ENCODE results near the gene TUBB2B.
"Not testable (repeated sequence)": the region's sequence is repeated elsewhere in the genome, so short reads cannot be mapped to it uniquely, and the experiment has no call there.

Gene TUBB2B

DNA sequence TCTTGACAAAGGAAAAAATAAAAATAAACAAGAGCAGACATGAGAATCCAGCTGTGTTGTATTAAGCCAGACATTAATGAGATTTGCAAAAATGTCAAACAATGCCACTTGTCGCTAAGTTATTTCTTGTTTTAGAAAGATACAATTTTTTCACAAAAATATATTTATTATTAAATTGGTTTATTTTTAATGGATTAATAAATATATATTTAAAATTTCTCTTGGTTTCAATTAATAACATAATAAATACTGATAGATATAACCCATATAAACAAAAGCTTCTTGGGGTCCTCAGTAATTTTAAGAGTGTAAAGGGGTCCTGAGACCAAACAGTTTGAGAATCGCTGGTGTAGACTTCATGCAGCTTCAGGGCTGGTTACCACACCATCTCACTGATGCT is 26.1 kb downstream of the TUBB2B start:
- H3K4me1 ChIP-seq (ENCODE audit: low read length): peaks cover 10% of the 10 kb centered on the region
- peaks cover 10% of the 10 kb centered on the region; the same call in 1 of the 2 replicates for H3K27me3 ChIP-seq (ENCODE audit: low read depth, low read length)
- no peak overlapping the region for H3K4me3 ChIP-seq (ENCODE audit: low read length)
- no peak overlapping the region for H2AFZ ChIP-seq (ENCODE audit: low read depth, low read length)
- peaks cover 4% of the 10 kb centered on the region for H3K36me3 ChIP-seq (replicated peaks; ENCODE audit: low read depth, low read length)
- no peak overlapping the region for H3K4me2 ChIP-seq (ENCODE audit: low read length)
- H4K20me1 ChIP-seq (ENCODE audit: insufficient read depth, low read length): no peaks in the 10 kb centered on the region
- TF ChIP-seq EZH2phosphoT487 (IDR thresholded peaks at IDR 0.05; ENCODE audit: low read depth): no peak
- TF ChIP-seq, protein P1, sequence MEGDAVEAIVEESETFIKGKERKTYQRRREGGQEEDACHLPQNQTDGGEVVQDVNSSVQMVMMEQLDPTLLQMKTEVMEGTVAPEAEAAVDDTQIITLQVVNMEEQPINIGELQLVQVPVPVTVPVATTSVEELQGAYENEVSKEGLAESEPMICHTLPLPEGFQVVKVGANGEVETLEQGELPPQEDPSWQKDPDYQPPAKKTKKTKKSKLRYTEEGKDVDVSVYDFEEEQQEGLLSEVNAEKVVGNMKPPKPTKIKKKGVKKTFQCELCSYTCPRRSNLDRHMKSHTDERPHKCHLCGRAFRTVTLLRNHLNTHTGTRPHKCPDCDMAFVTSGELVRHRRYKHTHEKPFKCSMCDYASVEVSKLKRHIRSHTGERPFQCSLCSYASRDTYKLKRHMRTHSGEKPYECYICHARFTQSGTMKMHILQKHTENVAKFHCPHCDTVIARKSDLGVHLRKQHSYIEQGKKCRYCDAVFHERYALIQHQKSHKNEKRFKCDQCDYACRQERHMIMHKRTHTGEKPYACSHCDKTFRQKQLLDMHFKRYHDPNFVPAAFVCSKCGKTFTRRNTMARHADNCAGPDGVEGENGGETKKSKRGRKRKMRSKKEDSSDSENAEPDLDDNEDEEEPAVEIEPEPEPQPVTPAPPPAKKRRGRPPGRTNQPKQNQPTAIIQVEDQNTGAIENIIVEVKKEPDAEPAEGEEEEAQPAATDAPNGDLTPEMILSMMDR (IDR thresholded peaks at IDR 0.05; ENCODE audit: low read depth, low read length): no peak
- H3K27ac ChIP-seq (ENCODE audit: low read length): no peak overlapping the region
- H3K79me2 ChIP-seq (ENCODE audit: low read length): no peaks in the 10 kb centered on the region
- no peak overlapping the region for H3K9ac ChIP-seq (ENCODE audit: low read length)
- peaks cover 8% of the 10 kb centered on the region; the same call in 1 of the 2 replicates for H3K9me3 ChIP-seq (ENCODE audit: insufficient read depth, low read length)

DNA sequence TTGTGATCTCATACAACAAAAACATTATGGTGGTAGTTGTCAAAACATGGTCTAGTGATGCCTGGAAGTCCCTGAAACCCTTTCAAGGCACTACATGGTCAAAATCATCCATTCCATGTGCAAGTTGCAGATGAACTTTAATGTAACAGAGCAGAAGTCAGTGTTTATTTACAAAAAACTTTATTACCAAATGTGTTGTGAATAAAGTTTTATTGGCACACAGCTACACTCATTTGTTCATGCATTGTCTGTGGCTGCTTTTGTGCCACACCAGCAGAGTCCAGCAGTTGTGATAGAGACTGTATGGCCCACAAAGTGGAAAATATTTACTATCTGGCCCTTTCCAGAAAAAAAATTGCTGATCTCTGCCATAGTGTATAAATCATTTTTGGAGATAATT is 26.8 kb downstream of the TUBB2B start:
- Histone ChIP-seq H3K4me2 (ENCODE audit: low read length) (no peak overlapping the region), H4K20me1 (ENCODE audit: insufficient read depth, low read length) (no peaks in the 10 kb centered on the region), H2AFZ (ENCODE audit: low read depth, low read length) (no peak overlapping the region), H3K9ac (ENCODE audit: low read length) (no peak overlapping the region), H3K4me3 (ENCODE audit: low read length) (no peak overlapping the region), H3K27me3 (ENCODE audit: low read depth, low read length) (peaks cover 5% of the 10 kb centered on the region; the same call in 1 of the 2 replicates), H3K9me3 (ENCODE audit: insufficient read depth, low read length) (peaks cover 8% of the 10 kb centered on the region; the same call in 1 of the 2 replicates), H3K27ac (ENCODE audit: low read length) (no peak overlapping the region), H3K36me3 (replicated peaks; ENCODE audit: low read depth, low read length) (peaks cover 4% of the 10 kb centered on the region), H3K79me2 (ENCODE audit: low read length) (no peaks in the 10 kb centered on the region), H3K4me1 (ENCODE audit: low read length) (peaks cover 12% of the 10 kb centered on the region)
- TF ChIP-seq, protein P1 (IDR thresholded peaks at IDR 0.05; ENCODE audit: low read depth, low read length): no peak
- TF ChIP-seq EZH2phosphoT487 (IDR thresholded peaks at IDR 0.05; ENCODE audit: low read depth): no peak

DNA sequence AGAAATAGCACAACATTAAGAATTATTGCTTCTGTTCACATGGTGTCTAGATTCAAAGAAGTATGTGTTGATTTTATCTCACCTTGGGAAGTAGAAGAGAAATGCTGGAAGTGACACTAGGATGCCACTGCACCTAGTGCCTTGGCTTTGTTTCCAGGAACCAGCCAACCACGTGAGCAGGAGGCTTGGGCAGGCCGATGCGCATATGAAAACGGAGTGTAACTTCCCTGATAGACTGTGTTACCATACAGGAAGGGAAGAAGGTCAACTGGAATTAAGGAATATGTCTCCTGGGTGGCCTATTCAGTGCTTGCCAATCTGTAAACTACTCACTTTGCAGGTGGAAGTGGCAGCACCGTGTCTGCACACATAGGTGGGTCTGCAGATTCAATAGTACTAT is 28.1 kb downstream of the TUBB2B start:
- Histone ChIP-seq H3K9me3 (ENCODE audit: insufficient read depth, low read length) (peaks cover 2% of the 10 kb centered on the region; the same call in 1 of the 2 replicates), H4K20me1 (ENCODE audit: insufficient read depth, low read length) (no peaks in the 10 kb centered on the region), H3K27ac (ENCODE audit: low read length) (no peak overlapping the region), H2AFZ (ENCODE audit: low read depth, low read length) (no peak overlapping the region), H3K4me1 (ENCODE audit: low read length) (peaks cover 21% of the 10 kb centered on the region), H3K79me2 (ENCODE audit: low read length) (no peaks in the 10 kb centered on the region), H3K4me3 (ENCODE audit: low read length) (no peak overlapping the region), H3K27me3 (ENCODE audit: low read depth, low read length) (0 out of 2 replicates have a peak, but pooled peaks cover 5% of the 10 kb centered on the region), H3K36me3 (replicated peaks; ENCODE audit: low read depth, low read length) (peaks cover 2% of the 10 kb centered on the region), H3K9ac (ENCODE audit: low read length) (no peak overlapping the region), H3K4me2 (ENCODE audit: low read length) (no peak overlapping the region)
- TF ChIP-seq EZH2phosphoT487 (IDR thresholded peaks at IDR 0.05; ENCODE audit: low read depth): no peak
- TF ChIP-seq, protein P1 (IDR thresholded peaks at IDR 0.05; ENCODE audit: low read depth, low read length): no peak

DNA sequence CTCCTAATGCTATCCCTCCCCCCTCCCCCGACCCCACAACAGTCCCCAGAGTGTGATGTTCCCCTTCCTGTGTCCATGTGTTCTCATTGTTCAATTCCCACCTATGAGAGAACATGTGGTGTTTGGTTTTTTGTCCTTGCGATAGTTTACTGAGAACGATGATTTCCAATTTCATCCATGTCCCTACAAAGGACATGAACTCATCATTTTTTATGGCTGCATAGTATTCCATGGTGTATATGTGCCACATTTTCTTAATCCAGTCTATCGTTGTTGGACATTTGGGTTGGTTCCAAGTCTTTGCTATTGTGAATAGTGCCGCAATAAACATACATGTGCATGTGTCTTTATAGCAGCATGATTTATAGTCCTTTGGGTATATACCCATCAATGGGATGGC is 29.7 kb downstream of the TUBB2B start:
- H3K9me3 ChIP-seq (ENCODE audit: insufficient read depth, low read length); H3K4me2 ChIP-seq (ENCODE audit: low read length); H3K79me2 ChIP-seq (ENCODE audit: low read length); H3K27me3 ChIP-seq (ENCODE audit: low read depth, low read length); H4K20me1 ChIP-seq (ENCODE audit: insufficient read depth, low read length); H3K36me3 ChIP-seq (replicated peaks; ENCODE audit: low read depth, low read length); H3K9ac ChIP-seq (ENCODE audit: low read length); H3K27ac ChIP-seq (ENCODE audit: low read length); H3K4me3 ChIP-seq (ENCODE audit: low read length); H2AFZ ChIP-seq (ENCODE audit: low read depth, low read length): not testable (repeated sequence)
- H3K4me1 ChIP-seq (ENCODE audit: low read length): peaks cover 26% of the 10 kb centered on the region

DNA sequence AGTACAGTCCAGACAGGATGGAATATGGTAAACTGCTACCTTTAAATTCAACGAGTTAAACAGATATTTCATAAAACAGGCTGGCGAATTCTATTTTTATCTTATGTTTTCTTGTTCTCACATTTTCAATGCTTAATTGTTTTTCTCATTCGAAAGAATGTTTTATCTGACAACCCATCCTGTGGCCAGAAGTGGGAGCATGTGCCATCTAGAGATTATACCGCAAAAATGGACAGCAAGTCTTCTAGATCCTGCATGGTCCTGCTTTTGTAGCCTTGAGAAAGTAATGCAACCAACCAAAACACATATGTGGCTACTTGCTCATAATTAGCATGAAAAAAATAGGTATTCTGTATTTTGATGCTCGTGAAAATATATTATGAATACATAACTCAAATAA is 30.7 kb downstream of the TUBB2B start:
- H2AFZ ChIP-seq (ENCODE audit: low read depth, low read length): no peak overlapping the region
- H3K4me1 ChIP-seq (ENCODE audit: low read length): peaks cover 27% of the 10 kb centered on the region
- TF ChIP-seq EZH2phosphoT487 (IDR thresholded peaks at IDR 0.05; ENCODE audit: low read depth): no peak
- TF ChIP-seq, protein P1 (IDR thresholded peaks at IDR 0.05; ENCODE audit: low read depth, low read length): no peak
- H3K9ac ChIP-seq (ENCODE audit: low read length): no peak overlapping the region
- H4K20me1 ChIP-seq (ENCODE audit: insufficient read depth, low read length): no peaks in the 10 kb centered on the region
- H3K36me3 ChIP-seq (replicated peaks; ENCODE audit: low read depth, low read length): no peaks in the 10 kb centered on the region
- no peaks in the 10 kb centered on the region for H3K9me3 ChIP-seq (ENCODE audit: insufficient read depth, low read length)
- no peak overlapping the region for H3K27ac ChIP-seq (ENCODE audit: low read length)
- H3K4me3 ChIP-seq (ENCODE audit: low read length): no peak overlapping the region
- no peak overlapping the region for H3K4me2 ChIP-seq (ENCODE audit: low read length)
- no peaks in the 10 kb centered on the region for H3K27me3 ChIP-seq (ENCODE audit: low read depth, low read length)
- H3K79me2 ChIP-seq (ENCODE audit: low read length): no peaks in the 10 kb centered on the region
